GM19025 (cell line): ENCODE measurements around the gene MAP3K8.
"Not testable (repeated sequence)": the region's sequence is repeated elsewhere in the genome, so short reads cannot be mapped to it uniquely, and the experiment has no call there.

ENCODE experiments used
- ATAC-seq: cut with Tn5 transposase; IDR thresholded peaks from one replicate; pipeline ENCODE4 v1.9.1; 2021; ENCODE audit warnings: mild to moderate bottlenecking, low read depth, moderate library complexity; ENCODE audit not compliant: unreplicated experiment

Gene MAP3K8

GRCh38 chr10:30443049-30443448 lies 9.1 kb downstream of the MAP3K8 start:
- ATAC-seq, result no peak

GRCh38 chr10:30445711-30446110 lies 11.7 kb downstream of the MAP3K8 start:
- no peak for ATAC-seq

- no peak for ATAC-seq
These were observed 13.3 kb downstream of the MAP3K8 start for GRCh38 chr10:30447125-30447799.

GRCh38 chr10:30448092-30448491 lies 14.1 kb downstream of the MAP3K8 start:
- ATAC-seq, result no peak

GRCh38 chr10:30453764-30454527 lies 20.0 kb downstream of the MAP3K8 start:
- ATAC-seq, result no peak

- ATAC-seq, result no peak
These were observed 20.9 kb downstream of the MAP3K8 start for GRCh38 chr10:30454744-30455510.

- peak; percentile 36 for ATAC-seq
These were observed 21.8 kb downstream of the MAP3K8 start for GRCh38 chr10:30455816-30456215.

- ATAC-seq, result peak; percentile 63
These were observed 22.3 kb downstream of the MAP3K8 start for GRCh38 chr10:30456266-30456665.

- ATAC-seq, result no peak
These were observed 25.3 kb downstream of the MAP3K8 start for GRCh38 chr10:30459283-30459682.

- no peak for ATAC-seq
These were observed 26.1 kb downstream of the MAP3K8 start for GRCh38 chr10:30460121-30460520.

GRCh38 chr10:30462513-30462912 lies 28.5 kb downstream of the MAP3K8 start:
- no peak for ATAC-seq

- ATAC-seq, result no peak
These were observed 30.0 kb downstream of the MAP3K8 start for GRCh38 chr10:30463944-30464451.

- ATAC-seq, result no peak
These were observed 30.7 kb downstream of the MAP3K8 start for GRCh38 chr10:30464675-30465074.

- no peak for ATAC-seq
These were observed 32.5 kb downstream of the MAP3K8 start for GRCh38 chr10:30466445-30466844.

- no peak for ATAC-seq
These were observed 33.8 kb downstream of the MAP3K8 start for GRCh38 chr10:30467651-30468338.

- no peak for ATAC-seq
These were observed 38.6 kb downstream of the MAP3K8 start for GRCh38 chr10:30472414-30473155.

- ATAC-seq, result not testable (repeated sequence)
These were observed 41.5 kb downstream of the MAP3K8 start for GRCh38 chr10:30475515-30475914.

- ATAC-seq, result no peak
These were observed 42.6 kb downstream of the MAP3K8 start for GRCh38 chr10:30476511-30477155.

GRCh38 chr10:30479513-30479912 lies 45.5 kb downstream of the MAP3K8 start:
- not testable (repeated sequence) for ATAC-seq
